HG02970 (cell line): ENCODE measurements around the gene TMEM50B.
A peak's percentile ranks its signal among the peaks of the same experiment; 100 is the strongest.
"Not testable (repeated sequence)": the region's sequence is repeated elsewhere in the genome, so short reads cannot be mapped to it uniquely, and the experiment has no call there.

ENCODE experiments used
- ATAC-seq: cut with Tn5 transposase; IDR thresholded peaks from one replicate; pipeline ENCODE4 v1.9.1; 2021; ENCODE audit warnings: mild to moderate bottlenecking, moderate library complexity, moderate number of reproducible peaks; ENCODE audit not compliant: unreplicated experiment, low FRiP score

Gene TMEM50B

DNA sequence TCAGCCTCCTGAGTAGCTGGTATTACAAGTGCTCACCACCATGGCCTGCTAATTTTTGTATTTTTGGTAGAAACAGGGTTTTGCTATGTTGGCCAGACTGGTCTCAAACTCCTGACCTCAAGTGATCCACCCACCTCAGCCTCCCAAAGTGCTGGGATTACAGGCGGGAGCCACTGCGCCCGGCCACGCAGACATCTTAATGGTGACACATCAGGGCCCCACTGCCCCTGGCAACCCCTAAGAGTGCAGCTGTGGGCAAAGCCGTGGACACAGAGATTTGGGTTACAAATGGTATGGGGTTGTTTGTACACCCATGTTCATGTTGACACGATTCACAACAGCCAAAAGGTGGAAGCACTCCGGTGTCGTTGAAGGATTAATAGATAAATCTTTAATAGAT, 46.8 kb downstream of the TMEM50B start:
- no peak for ATAC-seq

- no peak for ATAC-seq
Measured at GRCh38 chr21:33432496-33432895, 47.3 kb downstream of the TMEM50B start.

- no peak for ATAC-seq
Measured at GRCh38 chr21:33430858-33431257, 48.9 kb downstream of the TMEM50B start.

- ATAC-seq, result no peak
Measured at GRCh38 chr21:33428669-33429068, 51.1 kb downstream of the TMEM50B start.

DNA sequence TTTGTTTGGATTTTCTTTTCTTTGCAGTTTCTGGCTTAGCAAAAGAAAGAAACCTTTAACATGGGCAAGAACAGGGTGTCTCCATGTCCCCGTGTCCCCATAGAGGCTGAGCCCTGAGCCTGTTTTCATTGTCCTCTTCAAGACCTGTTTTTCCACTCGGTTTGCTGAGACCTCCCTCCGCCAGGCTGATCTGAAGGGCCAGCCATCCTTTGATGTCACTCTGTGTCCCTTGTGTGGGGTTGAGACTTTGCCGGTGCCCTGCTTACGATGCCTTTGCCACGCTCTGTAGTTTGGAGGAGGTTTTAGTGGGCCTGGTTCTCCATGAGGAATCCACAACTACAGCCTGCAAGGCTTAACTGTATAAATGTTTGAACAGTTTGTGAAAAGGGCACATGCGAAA, 52.7 kb downstream of the TMEM50B start:
- no peak for ATAC-seq

DNA sequence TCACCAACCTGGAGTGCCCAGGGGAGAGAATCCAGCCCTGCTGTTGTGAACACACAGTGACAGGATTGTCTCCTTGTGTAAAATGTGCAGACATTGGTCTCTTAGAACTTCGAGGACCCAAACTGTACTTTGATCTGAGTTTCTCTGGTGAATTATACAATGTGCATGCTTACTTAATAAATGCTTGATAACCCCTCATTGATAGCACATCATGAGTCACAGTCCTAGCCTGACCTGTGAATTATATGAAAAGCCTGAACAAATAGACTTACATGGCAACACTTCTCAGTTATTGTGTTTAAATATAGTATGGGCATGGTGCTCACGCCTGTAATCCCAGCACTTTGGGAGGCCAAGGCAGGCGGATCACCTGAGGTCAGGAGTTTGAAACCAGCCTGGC, 53.9 kb downstream of the TMEM50B start:
- ATAC-seq, result no peak

DNA sequence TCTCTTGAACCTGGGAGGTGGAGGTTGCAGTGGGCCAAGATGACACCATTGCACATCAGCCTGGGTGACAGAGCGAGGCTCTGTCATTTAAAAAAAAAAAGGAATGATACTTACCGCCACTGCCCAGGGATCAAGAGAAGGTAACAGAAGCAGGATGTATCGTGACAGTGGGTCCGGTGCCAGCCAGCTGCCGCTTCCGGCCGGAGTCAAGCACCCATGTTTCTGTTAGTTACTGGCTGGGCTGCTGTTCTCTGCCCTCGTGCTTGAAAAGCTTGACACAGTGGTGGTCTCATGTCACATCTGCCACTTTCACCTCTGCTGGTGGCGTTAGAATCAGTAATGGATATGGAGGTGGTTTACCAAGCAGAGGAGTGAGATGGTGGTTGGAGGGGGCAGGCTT, 55.6 kb downstream of the TMEM50B start:
- no peak for ATAC-seq

DNA sequence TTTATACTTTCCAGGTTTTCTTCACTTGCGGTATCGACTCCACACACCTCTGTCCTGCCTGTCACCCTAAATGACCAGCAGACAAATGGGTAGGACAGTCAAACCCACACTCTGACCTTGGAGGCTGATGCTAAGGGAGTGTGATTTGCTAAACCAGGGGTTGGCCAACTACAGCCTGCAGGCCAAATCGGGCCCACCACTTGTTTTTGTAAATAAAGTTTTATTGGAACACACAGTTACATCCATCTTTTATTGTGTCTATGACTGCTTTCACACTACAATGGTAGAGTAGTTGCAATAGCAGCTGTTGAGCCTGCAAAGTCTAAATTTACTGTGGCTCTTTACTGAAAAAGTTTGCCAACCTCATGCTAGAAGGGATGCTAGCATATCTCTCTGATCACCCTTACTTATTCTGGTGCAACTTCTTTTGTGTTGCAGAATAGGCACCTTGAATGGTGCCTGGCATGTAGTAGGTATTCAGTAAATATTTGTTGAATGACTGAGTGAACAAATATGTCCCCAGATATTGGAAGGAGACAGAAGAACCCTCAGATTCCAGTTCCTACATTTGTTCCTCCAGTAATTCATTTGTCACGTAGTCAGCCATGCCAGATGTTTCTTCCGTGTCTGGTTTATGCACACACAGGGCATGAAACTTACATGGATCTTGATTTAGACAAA, 57.9 kb downstream of the TMEM50B start:
- no peak for ATAC-seq

- ATAC-seq, result no peak
Measured at GRCh38 chr21:33419538-33420123, 60.1 kb downstream of the TMEM50B start.

DNA sequence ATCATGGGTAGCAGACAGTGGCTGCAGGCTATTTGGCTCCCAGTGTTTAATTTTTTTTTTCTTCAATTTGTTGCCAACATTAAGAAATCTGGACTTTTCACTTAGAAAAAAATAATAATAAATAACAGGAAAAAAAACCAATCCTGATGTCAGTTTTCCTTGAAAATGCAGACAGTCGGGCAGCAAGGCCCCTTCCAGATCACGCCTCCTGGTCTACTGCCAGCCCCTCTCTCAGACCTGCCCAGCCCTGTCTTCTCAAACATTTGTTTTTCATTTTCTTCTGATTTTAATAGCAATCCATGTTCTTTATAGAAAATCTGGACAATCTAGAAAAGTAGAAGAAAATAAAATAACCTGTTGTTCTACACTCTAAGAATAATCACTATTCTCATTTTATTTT, 61.1 kb downstream of the TMEM50B start:
- no peak for ATAC-seq

DNA sequence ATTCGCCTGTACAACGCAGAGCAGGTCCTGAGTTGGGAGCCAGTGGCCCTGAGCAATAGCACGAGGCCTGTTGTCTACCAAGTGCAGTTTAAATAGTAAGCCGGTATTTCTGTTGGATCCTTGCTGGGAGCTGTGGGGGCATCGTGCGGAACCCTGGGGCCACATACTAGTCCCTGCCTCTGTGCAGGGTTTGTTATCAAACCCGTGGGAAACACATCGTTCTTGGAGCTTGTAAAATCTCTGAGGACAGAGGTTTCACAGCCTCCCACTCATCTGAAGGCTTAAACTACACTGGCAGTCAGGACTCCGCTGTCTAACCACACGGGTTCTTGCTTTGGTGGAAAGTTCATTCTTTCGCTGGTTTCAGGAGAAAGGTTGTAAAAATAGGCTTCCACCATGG, 64.8 kb downstream of the TMEM50B start:
- ATAC-seq, result no peak

- no peak for ATAC-seq
Measured at GRCh38 chr21:33414068-33414467, 65.7 kb downstream of the TMEM50B start.

DNA sequence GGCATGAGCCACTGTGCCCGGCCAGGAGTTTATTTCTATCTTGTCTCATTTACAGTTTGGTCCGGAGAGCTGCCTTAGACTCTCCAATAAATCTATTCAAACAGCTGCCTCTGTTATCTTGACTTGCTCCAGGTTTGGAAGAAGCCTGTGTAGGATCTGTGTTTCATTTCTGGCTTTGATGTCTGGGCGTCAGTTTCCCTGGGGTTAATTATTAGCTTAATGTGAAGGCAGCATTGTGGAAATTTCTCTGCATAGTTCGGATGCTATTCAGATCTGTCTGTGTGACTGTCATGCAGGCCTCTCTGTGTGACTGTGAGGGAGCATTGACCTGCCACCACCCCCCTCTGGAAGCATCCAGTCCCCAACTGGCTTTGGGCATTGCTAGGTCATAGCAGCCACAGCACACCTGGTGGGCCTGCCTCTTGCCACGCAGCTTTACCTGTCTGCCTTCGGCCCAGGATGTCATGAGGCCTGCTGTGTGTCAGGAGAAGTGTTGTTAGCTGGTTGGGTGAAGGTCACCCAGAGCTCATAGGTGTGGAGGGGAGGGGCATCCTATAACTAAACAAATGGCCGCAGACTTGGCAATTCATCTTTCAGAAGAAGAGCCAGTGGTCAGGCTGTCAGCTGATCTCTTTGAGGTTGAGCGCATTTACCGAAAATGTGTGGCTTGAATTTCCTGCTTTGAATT, 66.8 kb downstream of the TMEM50B start:
- ATAC-seq, result no peak

- not testable (repeated sequence) for ATAC-seq
Measured at GRCh38 chr21:33412439-33412831, 67.3 kb downstream of the TMEM50B start.

- ATAC-seq, result no peak
Measured at GRCh38 chr21:33411949-33412430, 67.8 kb downstream of the TMEM50B start.

DNA sequence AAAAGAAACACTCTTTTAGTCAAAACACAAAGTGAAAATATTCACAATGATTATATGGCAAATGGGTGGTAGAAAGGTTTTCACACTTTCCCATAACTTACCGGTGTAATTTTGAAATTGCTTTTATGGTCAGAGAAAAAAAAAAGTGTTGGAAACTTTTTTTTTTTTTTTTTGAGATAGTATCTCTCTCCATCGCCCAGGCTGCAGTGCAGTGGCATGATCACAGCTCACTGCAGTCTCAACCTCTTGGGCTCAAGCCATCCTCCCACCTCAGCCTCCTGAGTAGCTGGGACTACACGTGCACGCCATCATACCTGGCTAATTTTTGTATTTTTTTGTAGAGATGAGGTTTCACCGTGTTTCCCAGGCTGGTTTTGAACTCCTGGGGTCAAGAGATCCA, 73.3 kb downstream of the TMEM50B start:
- no peak for ATAC-seq

- peak; percentile 14 for ATAC-seq
Measured at GRCh38 chr21:33403786-33404585, 75.8 kb downstream of the TMEM50B start.

- peak; percentile 51 for ATAC-seq
Measured at GRCh38 chr21:33403128-33403785, 76.5 kb downstream of the TMEM50B start, which contains the start of gene IFNGR2. Gene IFNGR2, plus strand, starts transcription at chr21:33403413. Its CDS starts 131 bp downstream, at chr21:33403544.

- no peak for ATAC-seq
Measured at GRCh38 chr21:33402001-33402979, 77.5 kb downstream of the TMEM50B start.
